Superior temporal gyrus (tissue), 1 donor: ENCODE data around the gene SCARF2.
"Not testable (repeated sequence)": the region's sequence is repeated elsewhere in the genome, so short reads cannot be mapped to it uniquely, and the experiment has no call there.

Experiments used
- DNase-seq: peaks from one replicate; pipeline ENCODE4 v3.0.0-alpha.2; 2016; ENCODE audit errors: extremely low spot score

Gene SCARF2

GRCh38 chr22:20412474-20413216, 25.0 kb downstream of the SCARF2 start:
- DNase-seq, result no peak

- DNase-seq, result not testable (repeated sequence)
Observed at GRCh38 chr22:20409385-20409784, 28.2 kb downstream of the SCARF2 start.

GRCh38 chr22:20408891-20409290, 28.7 kb downstream of the SCARF2 start:
- no peak for DNase-seq

GRCh38 chr22:20407829-20408228, 29.8 kb downstream of the SCARF2 start:
- no peak for DNase-seq

- DNase-seq, result no peak
Observed at GRCh38 chr22:20406686-20407408, 30.8 kb downstream of the SCARF2 start.

- no peak for DNase-seq
Observed at GRCh38 chr22:20405931-20406685, 31.5 kb downstream of the SCARF2 start.

GRCh38 chr22:20405291-20405930, 32.2 kb downstream of the SCARF2 start:
- no peak for DNase-seq

- no peak for DNase-seq
Observed at GRCh38 chr22:20404881-20405280, 32.7 kb downstream of the SCARF2 start.

GRCh38 chr22:20403779-20404140, 33.9 kb downstream of the SCARF2 start:
- no peak for DNase-seq

GRCh38 chr22:20402960-20403778, 34.5 kb downstream of the SCARF2 start:
- DNase-seq, result no peak

GRCh38 chr22:20401376-20402014, 36.1 kb downstream of the SCARF2 start:
- no peak for DNase-seq

- no peak for DNase-seq
Observed at GRCh38 chr22:20400606-20401375, 36.8 kb downstream of the SCARF2 start.

GRCh38 chr22:20399866-20400605, 37.6 kb downstream of the SCARF2 start:
- no peak for DNase-seq

GRCh38 chr22:20398420-20398819, 39.2 kb downstream of the SCARF2 start:
- no peak for DNase-seq

- no peak for DNase-seq
Observed at GRCh38 chr22:20397498-20397897, 40.1 kb downstream of the SCARF2 start.

GRCh38 chr22:20396639-20397038, 41.0 kb downstream of the SCARF2 start:
- no peak for DNase-seq

- no peak for DNase-seq
Observed at GRCh38 chr22:20395907-20396287, 41.7 kb downstream of the SCARF2 start.

- no peak for DNase-seq
Observed at GRCh38 chr22:20395181-20395906, 42.3 kb downstream of the SCARF2 start.
